Measurements from ENCODE around the gene PRKN.

Gene PRKN

GRCh38 chr6:162056745-162057144, 670.8 kb downstream of the PRKN start:
- no peak for DNase-seq (ENCODE audit: low read depth in 2 of 2)

GRCh38 chr6:162056061-162056460, 671.5 kb downstream of the PRKN start:
- no peak for DNase-seq (ENCODE audit: low read depth in 2 of 2)

- no peak for DNase-seq (ENCODE audit: low read depth in 2 of 2)
Observed at GRCh38 chr6:162055365-162055764, 672.2 kb downstream of the PRKN start.

GRCh38 chr6:162053084-162053483, 674.5 kb downstream of the PRKN start:
- no peak for DNase-seq (ENCODE audit: low read depth in 2 of 2)

- DNase-seq (ENCODE audit: low read depth in 2 of 2) = no peak
Observed at GRCh38 chr6:162050579-162050978, 677.0 kb downstream of the PRKN start.

DNA sequence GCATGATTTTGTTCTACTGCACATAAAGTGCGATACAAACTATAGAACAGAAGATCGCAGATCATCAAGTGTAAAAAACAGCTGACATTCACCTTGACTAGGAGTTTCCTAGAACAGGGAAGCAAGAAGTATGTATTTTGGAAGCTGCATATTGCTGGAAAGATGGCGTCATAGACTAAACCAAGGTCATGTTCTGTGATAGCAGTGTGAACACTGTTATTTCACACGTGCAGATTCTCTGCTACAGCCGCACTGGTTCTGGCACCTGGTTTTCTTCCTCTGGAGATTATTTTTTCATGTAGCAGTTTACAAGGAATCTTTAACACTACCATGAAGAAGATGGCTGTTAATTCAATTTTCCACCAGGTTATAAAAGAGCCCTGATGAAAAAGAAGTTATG, 681.2 kb downstream of the PRKN start:
- DNase-seq (ENCODE audit: low read depth in 2 of 2) = no peak

- DNase-seq (ENCODE audit: low read depth in 2 of 2) = no peak
Observed at GRCh38 chr6:162032620-162033019, 694.9 kb downstream of the PRKN start.

- no peak for DNase-seq (ENCODE audit: low read depth in 2 of 2)
Observed at GRCh38 chr6:162029873-162030576, 697.5 kb downstream of the PRKN start.

- no peak for DNase-seq (ENCODE audit: low read depth in 2 of 2)
Observed at GRCh38 chr6:162026843-162027242, 700.7 kb downstream of the PRKN start.

- DNase-seq (ENCODE audit: low read depth in 2 of 2) = no peak
Observed at GRCh38 chr6:162026031-162026430, 701.5 kb downstream of the PRKN start.

GRCh38 chr6:162019349-162019748, 708.2 kb downstream of the PRKN start:
- DNase-seq (ENCODE audit: low read depth in 2 of 2) = no peak

DNA sequence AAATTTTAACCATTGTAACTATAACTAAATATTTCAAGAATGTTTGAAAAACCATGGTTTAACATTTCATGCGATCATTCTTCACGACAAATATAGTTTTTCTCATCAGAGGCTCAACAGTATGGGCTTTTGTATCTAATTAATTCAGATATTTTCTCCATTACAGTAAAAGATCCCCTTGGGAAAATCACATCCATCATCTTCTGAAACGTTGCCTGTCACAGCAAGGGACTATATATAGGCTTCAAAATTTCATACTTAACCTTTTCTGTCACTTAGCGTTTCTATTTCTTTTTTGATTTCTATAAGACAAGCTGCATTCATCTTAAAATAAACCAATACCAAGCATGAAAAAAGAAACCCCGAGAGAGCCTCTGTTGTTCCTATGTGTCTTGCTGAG, 710.0 kb downstream of the PRKN start:
- DNase-seq (ENCODE audit: low read depth in 2 of 2) = no peak

GRCh38 chr6:162014069-162014811, 713.3 kb downstream of the PRKN start:
- no peak for DNase-seq (ENCODE audit: low read depth in 2 of 2)

DNA sequence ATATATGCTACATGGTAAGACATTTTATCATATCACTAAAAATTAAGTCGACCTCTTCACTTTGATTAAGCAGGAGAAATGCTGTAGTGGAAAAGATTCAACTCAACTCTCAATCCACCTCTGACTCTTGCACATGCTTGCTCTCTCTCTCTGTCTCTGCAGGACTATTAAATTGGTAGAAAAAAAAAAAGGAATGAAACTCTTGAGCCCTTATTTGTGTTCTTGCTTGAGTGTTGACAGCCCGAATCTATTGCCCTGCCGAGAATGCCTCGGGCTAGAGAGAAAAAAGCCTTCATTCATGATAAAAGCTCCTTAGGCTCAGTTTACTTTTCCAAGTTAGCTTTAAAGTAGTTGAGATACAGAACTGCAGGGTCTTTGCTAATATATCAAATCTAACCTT, 722.2 kb downstream of the PRKN start:
- no peak for DNase-seq (ENCODE audit: low read depth in 2 of 2)

DNA sequence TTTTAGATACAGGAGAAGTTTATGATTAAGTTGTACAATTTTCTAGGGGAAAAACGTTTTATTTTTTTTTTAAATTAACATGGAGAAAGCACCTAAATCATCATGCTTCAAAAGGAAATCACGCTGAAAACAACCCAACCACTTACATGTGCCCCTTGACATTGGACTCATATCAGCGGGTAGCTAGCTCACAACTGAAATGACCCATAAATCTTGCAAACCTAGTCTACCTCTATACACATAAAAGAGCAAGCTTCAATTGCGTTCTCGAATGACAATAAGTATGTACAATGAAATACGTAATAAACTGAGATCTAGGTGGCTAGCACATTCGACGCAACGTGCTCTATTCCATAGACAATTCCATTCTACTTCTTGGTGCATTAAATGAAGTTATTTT, 730.8 kb downstream of the PRKN start:
- no peak for DNase-seq (ENCODE audit: low read depth in 2 of 2)

- DNase-seq (ENCODE audit: low read depth in 2 of 2) = no peak
Observed at GRCh38 chr6:161985876-161986423, 741.6 kb downstream of the PRKN start.

GRCh38 chr6:161984713-161985112, 742.9 kb downstream of the PRKN start:
- DNase-seq (ENCODE audit: low read depth in 2 of 2) = no peak

DNA sequence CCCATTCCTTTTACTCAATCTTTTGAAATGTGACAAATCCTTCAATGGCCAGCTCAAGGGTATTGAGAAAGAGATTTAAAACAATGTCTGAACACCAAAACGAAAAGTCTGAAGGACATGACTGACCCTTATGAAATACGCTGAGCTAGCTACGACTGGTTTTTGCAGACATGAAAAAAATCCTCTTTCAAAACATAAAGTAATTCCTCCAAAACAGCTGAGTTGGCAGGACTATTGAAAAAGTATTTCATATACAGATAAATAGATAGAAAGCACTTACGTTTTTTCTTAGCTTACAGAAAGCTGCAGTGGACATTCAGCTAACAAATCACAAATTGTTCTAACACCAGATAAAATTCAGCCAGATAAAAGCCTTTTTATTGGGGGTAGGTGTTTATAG, 751.0 kb downstream of the PRKN start:
- no peak for DNase-seq (ENCODE audit: low read depth in 2 of 2)

DNA sequence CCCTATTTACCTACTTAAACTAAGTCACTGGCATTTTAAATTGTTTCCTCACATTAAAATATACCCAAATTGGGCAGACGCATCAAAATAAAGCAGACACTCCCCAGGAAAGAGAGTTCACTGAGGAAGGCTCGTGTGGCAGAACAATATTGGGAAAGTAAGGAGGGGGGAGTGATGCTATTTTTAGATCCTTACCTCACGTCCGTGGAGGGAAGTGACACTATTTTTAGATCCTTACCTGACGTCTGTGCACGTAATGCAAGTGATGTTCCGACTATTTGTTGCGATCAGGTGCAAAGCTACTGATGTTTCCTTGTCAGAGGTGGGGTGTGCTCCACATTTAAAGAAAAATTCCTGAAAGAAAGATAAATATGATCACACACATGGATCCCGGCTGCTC, 754.5 kb downstream of the PRKN start:
- no peak for DNase-seq (ENCODE audit: low read depth in 2 of 2)

DNA sequence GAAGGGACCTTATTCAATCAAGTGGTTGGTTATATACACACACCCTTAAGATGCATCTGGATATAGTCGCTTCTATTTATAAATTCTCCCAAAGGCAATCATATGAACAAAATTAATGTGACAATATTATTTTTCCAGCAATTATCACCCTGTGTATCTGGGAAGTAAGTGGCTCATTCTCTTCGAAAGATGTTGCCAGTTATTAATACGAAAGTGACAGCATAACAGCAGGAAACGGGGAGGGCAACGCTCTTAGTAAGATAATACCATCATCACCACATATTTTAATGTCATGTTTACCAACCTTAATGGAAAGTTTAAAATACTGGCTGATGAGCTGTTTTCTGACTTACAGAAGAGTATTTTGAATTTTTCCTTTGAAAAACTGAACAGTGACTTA, 756.5 kb downstream of the PRKN start:
- no peak for DNase-seq (ENCODE audit: low read depth in 2 of 2)

- DNase-seq (ENCODE audit: low read depth in 2 of 2) = no peak
Observed at GRCh38 chr6:161963634-161964234, 763.8 kb downstream of the PRKN start.

GRCh38 chr6:161963181-161963580, 764.4 kb downstream of the PRKN start:
- DNase-seq (ENCODE audit: low read depth in 2 of 2) = no peak

DNA sequence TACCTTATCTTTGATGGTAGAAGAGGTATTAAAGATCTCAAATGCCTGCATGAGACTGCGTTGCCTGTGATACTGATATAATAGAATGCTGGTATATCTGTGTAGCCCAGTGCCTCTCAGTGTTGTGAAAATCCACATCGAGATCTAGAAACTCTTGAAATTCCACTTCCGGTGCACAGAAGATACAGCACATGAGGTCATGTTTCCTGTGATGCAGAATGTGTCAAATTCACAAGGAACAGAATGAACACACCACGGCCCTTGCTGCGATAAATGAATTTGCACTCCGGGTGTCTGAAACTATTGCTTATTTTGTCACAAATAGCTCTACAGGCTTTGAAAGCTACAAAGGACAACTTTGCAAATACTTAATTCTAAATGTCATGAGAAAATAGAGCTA, 765.8 kb downstream of the PRKN start:
- DNase-seq (ENCODE audit: low read depth in 2 of 2) = no peak
